ENCODE data around the gene FZD7.

- TF ChIP-seq CTCF (IDR thresholded peaks at IDR 0.05; ENCODE audit: insufficient read depth, low read length): no peak
- no peak for TF ChIP-seq REST (IDR thresholded peaks at IDR 0.05; ENCODE audit: insufficient replicate concordance, low read depth)
- TF ChIP-seq GABPA (IDR thresholded peaks at IDR 0.05; ENCODE audit: low read depth): no peak
- TF ChIP-seq SPI1 (IDR thresholded peaks at IDR 0.05; ENCODE audit: borderline replicate concordance, low read depth): no peak
Measured at GRCh38 chr2:202025816-202026215, 7.8 kb upstream of the FZD7 start.

Measured in HL-60 (cell line).